Adrenal gland (tissue), 5 donors: ENCODE data around the gene TIMM13.

ENCODE experiments used
- POLR2A ChIP-seq, 2 donors: fragments of 450-650 bp; IDR thresholded peaks; one replicate each; pipeline ENCODE4 v1.6.1; 2017; ENCODE audit warnings: antibody characterized with exemption in 2 of 2, mild to moderate bottlenecking in 2 of 2, moderate library complexity in 1 of 2
- TF ChIP-seq, protein P1 (sequence below), 6 experiments: fragments of 450-650 bp in 4 of 6; fragments of 200-600 bp in 2 of 6; sonication (generic) in 1 of 6; IDR thresholded peaks; 1 replicate in 5 of 6; 2 replicates in 1 of 6; pipeline versions ENCODE4 v1.5.1 to v1.8.0; 2016 to 2021; ENCODE audit warnings: antibody characterized with exemption in 6 of 6, mild to moderate bottlenecking in 2 of 6, moderate library complexity in 1 of 6
- donor health status: DM: no; HTN: no; CAD: no.

DNA sequence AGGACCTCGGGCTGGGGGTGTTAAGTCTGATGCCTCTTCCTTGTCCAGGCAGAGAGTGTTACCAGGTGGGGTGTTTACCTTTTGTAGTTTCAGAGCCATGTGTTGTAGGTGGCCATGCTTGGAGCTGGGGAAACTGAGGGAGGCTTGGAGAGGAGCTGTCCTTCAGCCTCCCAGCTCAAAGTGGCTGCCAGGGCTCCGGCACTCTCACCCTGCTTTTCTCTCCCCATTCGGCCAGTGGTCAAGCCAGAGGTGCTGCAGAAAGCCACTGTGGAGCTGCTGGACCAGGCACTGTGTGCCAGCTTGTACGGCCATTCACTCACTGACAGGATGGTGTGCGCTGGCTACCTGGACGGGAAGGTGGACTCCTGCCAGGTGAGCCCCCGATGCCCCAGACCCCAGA, 17.4 kb downstream of the TIMM13 start:
- TF ChIP-seq, protein P1, sequence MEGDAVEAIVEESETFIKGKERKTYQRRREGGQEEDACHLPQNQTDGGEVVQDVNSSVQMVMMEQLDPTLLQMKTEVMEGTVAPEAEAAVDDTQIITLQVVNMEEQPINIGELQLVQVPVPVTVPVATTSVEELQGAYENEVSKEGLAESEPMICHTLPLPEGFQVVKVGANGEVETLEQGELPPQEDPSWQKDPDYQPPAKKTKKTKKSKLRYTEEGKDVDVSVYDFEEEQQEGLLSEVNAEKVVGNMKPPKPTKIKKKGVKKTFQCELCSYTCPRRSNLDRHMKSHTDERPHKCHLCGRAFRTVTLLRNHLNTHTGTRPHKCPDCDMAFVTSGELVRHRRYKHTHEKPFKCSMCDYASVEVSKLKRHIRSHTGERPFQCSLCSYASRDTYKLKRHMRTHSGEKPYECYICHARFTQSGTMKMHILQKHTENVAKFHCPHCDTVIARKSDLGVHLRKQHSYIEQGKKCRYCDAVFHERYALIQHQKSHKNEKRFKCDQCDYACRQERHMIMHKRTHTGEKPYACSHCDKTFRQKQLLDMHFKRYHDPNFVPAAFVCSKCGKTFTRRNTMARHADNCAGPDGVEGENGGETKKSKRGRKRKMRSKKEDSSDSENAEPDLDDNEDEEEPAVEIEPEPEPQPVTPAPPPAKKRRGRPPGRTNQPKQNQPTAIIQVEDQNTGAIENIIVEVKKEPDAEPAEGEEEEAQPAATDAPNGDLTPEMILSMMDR (IDR thresholded peaks at IDR 0.05) = no peak
- TF ChIP-seq POLR2A (IDR thresholded peaks at IDR 0.05) = no peak
